PFSK-1 (cell line): ENCODE data around the gene CERS6.

Source experiments
- FOXP2 ChIP-seq: optimal IDR thresholded peaks from 2 replicates; pipeline ENCODE3; 2011; ENCODE audit warnings: borderline replicate concordance, control low read depth, inconsistent platforms; ENCODE audit not compliant: insufficient read depth; ENCODE audit errors: extremely low read length, extremely low read depth
- POLR2AphosphoS5 ChIP-seq: IDR thresholded peaks from 2 replicates; pipeline ENCODE4 v1.6.1; 2012; ENCODE audit warnings: low read depth, mild to moderate bottlenecking, control low read depth, low read length, moderate library complexity
- REST ChIP-seq, 2 experiments: IDR thresholded peaks; 2 replicates each; pipeline versions ENCODE4 v1.6.1 to v1.8.0; 2011 to 2012; ENCODE audit warnings: low read depth in 2 of 2, low read length in 2 of 2, control low read depth in 1 of 2, inconsistent platforms in 1 of 2, mild to moderate bottlenecking in 1 of 2, moderate library complexity in 1 of 2; ENCODE audit not compliant: insufficient read depth in 1 of 2
- SIN3A ChIP-seq: IDR thresholded peaks from 2 replicates; pipeline ENCODE4 v1.6.1; 2012; ENCODE audit warnings: mild to moderate bottlenecking, low read length, moderate library complexity, borderline replicate concordance; ENCODE audit not compliant: insufficient read depth
- TAF1 ChIP-seq: IDR thresholded peaks from 2 replicates; pipeline ENCODE4 v1.6.1; 2012; ENCODE audit warnings: low read length, control low read depth, borderline replicate concordance; ENCODE audit not compliant: insufficient read depth

CERS6 gene

GRCh38 chr2:168810235-168810634 lies 354.2 kb downstream of the CERS6 start:
- no peak for TF ChIP-seq TAF1
- no peak for TF ChIP-seq REST (IDR thresholded peaks at IDR 0.05; ENCODE audit: insufficient read depth in 1 of 2, low read depth in 2 of 2, low read length in 2 of 2)
- TF ChIP-seq SIN3A: no peak
- no peak for TF ChIP-seq POLR2AphosphoS5

DNA sequence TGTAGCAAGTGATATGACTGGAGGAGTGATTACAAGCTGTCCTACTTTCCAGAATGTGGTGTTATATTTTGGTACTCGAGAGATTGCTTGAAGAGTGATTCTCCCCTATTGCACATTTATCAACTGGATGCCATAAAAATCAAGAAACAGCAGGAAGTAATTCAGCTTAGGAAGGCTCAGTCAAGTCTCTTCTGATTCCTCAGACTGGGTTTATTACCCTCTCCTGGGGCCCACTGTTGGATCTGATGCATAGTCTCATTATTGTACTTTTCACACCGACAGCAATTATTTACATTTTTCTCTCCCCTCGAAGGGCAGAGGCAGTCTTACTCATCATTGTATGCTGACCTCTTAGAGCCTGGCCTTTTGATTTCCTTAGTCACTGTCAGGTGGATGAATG lies 355.6 kb downstream of the CERS6 start:
- TF ChIP-seq TAF1 (no peak), REST (IDR thresholded peaks at IDR 0.05; ENCODE audit: insufficient read depth in 1 of 2, low read depth in 2 of 2, low read length in 2 of 2) (no peak), FOXP2 (no peak), POLR2AphosphoS5 (no peak), SIN3A (no peak)

GRCh38 chr2:168814046-168814445 lies 358.0 kb downstream of the CERS6 start:
- no peak for TF ChIP-seq FOXP2
- no peak for TF ChIP-seq POLR2AphosphoS5
- no peak for TF ChIP-seq SIN3A
- TF ChIP-seq REST (IDR thresholded peaks at IDR 0.05; ENCODE audit: insufficient read depth in 1 of 2, low read depth in 2 of 2, low read length in 2 of 2): no peak

GRCh38 chr2:168814939-168815907 lies 359.2 kb downstream of the CERS6 start:
- TF ChIP-seq FOXP2 (no peak), SIN3A (no peak)

DNA sequence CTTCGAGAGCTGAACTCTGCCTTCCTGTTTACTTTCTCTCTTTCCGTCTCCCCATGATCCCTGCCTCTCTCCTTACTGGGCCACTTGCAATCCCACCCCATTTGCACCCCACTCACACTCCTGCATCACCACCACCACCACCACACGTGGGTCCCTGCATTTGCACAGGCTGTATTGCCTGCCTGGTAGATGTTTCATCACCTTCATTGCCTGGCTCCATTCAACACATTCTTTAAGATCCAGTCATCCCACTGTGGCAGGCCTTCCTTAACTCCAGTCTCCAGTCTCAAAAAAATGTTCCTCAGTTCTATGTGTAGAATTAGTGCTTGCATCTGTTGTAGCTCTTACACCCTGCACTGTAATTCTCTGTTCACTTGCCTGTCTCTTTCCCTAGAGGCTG lies 360.3 kb downstream of the CERS6 start:
- TF ChIP-seq POLR2AphosphoS5: no peak
- TF ChIP-seq SIN3A: no peak
- TF ChIP-seq TAF1: no peak
- TF ChIP-seq FOXP2: no peak
- no peak for TF ChIP-seq REST (IDR thresholded peaks at IDR 0.05; ENCODE audit: insufficient read depth in 1 of 2, low read depth in 2 of 2, low read length in 2 of 2)
